T-helper 2 cell treated with Interferon-gamma antibody and Interleukin-4, amounts not matched to agents 100 ng/mL and 5 ng/mL, for 36 hours (primary cell): ENCODE data around the gene ATP2C1. TPM values are rescaled to one million over a fixed set of nuclear protein-coding genes. Genes with fewer than 3 reads are reported as not detected.
"Not testable (repeated sequence)": the region's sequence is repeated elsewhere in the genome, so short reads cannot be mapped to it uniquely, and the experiment has no call there.

ENCODE experiments used
- intact Hi-C: fragments of 100-400 bp; cut with micrococcal nuclease; formaldehyde crosslinking; loops from one replicate; pipeline ENCODE4 v1.15.1; 2023
- total RNA-seq: library from RNA; stranded (reverse); gene quantifications from 2 replicates; pipeline ENCODE4 v1.2.3, GENCODE V29; 2022

Gene ATP2C1, protein sequence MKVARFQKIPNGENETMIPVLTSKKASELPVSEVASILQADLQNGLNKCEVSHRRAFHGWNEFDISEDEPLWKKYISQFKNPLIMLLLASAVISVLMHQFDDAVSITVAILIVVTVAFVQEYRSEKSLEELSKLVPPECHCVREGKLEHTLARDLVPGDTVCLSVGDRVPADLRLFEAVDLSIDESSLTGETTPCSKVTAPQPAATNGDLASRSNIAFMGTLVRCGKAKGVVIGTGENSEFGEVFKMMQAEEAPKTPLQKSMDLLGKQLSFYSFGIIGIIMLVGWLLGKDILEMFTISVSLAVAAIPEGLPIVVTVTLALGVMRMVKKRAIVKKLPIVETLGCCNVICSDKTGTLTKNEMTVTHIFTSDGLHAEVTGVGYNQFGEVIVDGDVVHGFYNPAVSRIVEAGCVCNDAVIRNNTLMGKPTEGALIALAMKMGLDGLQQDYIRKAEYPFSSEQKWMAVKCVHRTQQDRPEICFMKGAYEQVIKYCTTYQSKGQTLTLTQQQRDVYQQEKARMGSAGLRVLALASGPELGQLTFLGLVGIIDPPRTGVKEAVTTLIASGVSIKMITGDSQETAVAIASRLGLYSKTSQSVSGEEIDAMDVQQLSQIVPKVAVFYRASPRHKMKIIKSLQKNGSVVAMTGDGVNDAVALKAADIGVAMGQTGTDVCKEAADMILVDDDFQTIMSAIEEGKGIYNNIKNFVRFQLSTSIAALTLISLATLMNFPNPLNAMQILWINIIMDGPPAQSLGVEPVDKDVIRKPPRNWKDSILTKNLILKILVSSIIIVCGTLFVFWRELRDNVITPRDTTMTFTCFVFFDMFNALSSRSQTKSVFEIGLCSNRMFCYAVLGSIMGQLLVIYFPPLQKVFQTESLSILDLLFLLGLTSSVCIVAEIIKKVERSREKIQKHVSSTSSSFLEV
- 55.4 and 59.9 TPM in 2 replicates for total RNA-seq

DNA sequence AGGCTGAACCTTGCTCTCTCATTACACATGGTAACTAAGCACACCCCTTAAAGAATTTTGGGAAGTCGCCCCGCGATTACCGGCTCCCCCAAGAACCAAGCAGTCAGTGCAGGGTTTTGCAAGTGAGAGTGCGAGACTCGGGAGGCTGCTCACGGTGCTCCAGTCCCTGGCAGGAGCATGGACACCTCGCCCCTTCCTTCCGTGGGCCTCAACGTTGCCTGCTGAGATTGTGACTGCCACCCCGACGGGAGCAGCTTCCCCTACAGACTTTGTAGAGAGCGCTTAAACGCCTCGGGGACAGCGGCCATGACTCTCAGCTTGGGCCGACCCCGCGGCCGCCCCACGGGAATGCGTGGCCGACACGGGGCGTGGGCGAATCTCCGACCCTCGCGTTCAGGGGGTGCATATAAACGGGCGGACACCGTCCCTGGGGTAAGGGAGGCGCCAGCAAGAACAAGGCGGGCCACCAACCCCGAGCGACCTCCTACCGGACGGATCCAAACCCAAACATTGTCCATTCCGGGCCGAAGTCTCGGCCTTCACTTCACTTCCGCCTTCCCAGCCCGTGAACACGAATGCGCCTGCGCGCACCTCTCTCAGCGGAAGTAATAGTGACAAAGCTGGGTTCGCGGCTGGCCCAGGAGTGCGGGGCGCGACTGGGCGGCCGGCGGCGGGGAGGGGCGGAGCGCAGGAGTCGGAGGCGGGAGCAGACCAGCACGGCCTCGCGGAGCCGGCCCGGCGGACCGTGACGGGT lies at the start of gene ATP2C1:
ATP2C1 (plus strand) TSS at position 709 of the 754 bp plus-strand sequence. CDS start 686 bp downstream, outside the sequence.
- intact Hi-C loops: loop anchor here (1.0 to 5.0 kb wide), 10 partner anchors 15 to 1139 kb away; partner anchors contain the start of genes ASTE1, MRPL3, NEK11 and NUDT16

DNA sequence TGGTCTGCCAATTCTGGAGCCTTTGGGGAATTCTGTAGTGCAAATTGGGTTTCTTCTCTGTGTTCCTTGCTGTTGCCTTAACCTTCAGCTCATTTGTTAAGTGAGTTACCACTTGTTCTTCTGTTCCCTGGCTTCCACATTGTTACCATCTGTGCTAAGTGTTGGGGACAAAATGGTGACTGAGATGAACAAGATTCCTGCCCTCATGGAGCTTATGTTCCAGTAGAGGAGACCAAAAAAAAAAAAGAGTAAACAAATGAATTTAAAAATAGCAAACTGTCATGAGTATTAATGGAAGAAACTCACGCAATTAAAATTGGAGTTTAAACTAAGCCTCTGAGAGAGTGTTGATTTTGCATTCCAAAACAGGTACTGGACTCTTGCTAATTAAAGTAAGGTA lies 49.4 kb upstream of the ATP2C1 start:
- intact Hi-C loops: no loop called here

DNA sequence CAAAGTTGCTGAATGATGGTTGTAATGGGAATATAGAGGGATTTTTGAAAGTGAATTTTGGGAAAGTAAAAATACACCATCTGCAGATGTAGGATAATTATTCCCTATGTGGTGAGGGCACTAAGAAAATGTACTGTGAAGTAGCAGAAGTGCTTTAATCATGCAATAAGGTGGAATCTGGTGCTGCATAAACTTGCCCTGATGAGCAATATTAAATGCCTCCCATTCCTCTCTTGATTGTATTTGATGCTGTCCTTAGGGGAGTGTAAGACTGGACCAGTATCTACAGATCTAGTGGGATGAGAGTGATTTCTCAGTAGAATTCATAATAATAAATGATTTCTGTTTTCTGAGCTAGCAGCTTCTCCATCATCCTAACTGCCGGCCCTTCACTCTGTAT lies 47.7 kb upstream of the ATP2C1 start:
- intact Hi-C loops: no loop called here

DNA sequence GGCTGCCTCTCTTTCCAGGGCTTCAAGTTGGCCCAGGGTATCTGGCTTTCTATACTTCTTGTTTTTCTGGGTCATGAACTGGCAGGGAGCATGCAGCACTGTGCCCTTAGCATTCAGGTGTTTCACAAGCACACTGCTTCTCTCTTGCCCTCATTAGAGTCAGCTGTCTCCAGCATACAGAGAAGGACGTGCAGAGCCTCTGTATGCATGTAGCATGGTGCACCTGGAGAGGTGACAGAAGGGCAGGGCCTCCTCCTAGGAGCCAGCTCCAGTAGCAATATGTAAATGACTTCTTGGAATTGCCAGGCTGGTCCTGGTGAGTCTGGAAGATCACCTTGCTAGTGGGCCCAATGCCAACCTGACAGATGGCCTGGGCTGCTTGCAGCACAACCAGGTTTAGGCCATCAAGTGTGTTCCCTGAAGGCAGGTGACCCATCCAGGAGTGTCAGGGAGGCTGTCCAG lies 44.8 kb upstream of the ATP2C1 start:
- intact Hi-C loops: no loop called here

DNA sequence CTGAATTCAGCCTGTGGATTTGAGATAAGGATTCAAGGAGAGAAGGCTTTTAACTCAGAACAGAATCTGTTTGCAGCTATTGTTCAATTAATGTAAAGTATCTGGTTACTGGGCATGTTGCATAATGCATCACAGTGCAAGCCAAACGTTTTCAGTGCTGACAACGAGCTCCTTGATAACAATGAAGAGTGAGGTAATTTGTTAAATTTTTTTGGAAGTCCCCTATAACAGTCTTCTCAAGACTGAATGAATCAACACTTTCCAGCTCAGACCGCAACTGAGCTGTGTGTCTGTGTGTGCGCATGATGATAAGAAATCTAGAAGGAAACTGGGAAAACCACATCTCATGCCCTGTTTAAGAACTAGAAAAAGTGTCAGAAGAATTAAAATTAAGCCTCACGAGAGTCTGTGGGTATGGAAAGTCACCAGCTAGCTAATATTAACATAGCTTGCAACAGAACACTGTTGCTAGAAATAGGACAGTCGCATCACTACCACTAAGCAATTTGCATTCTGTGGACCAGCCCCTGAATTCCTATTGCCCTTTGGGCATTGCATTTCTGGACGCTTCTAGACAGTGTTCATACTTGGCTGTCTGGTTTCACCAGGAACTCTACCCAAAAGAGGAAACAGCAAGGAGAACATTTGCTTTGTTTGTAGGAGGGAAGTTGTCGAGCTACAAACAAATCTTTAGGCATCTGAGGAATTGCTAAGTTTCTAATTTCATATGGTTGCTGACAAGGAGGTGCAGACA lies 43.7 kb upstream of the ATP2C1 start:
- intact Hi-C loops: loop anchor here (1.0 kb wide), 2 partner anchors 43 to 104 kb away; partner anchors contain the start of gene PIK3R4

DNA sequence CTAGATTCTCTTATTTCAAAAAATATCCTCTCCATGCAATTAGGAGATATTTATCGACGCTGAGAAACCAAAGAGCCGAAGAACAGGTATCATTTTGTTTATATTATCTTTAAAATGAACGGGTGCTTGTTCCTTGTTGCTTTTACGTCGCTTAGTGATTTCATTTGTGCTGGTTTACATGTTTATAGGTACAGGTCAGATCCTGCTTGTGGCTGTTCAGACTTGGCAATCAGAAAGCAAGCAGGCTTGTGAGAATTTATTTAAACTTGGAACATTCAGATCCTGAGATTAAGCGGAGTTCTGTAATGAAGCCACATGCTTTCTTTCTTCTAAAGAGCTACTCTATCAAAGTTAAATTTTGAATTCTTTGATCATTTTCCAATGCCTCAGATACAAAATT lies 43.0 kb upstream of the ATP2C1 start:
- intact Hi-C loops: loop anchor here (1.0 kb wide), 2 partner anchors 42 to 105 kb away; partner anchors contain the start of gene PIK3R4

DNA sequence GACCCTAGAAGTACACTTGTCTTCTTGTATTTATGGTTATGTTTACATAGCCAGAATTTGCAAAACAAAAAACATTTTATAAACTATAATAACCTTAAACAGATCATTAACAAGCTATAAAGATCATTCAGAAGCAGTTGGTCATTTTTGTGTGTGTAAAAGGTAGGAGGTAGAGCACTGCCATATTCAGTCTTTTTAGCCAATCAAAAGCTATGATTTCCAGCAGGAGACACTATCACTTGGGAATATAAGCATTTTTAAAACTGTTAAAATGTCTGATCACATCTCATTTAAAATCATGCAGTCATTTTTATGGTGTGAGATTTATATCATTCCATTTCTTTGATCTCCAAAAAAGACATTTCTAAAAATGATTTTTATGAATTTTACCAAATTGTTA lies 42.6 kb upstream of the ATP2C1 start:
- intact Hi-C loops: no loop called here

DNA sequence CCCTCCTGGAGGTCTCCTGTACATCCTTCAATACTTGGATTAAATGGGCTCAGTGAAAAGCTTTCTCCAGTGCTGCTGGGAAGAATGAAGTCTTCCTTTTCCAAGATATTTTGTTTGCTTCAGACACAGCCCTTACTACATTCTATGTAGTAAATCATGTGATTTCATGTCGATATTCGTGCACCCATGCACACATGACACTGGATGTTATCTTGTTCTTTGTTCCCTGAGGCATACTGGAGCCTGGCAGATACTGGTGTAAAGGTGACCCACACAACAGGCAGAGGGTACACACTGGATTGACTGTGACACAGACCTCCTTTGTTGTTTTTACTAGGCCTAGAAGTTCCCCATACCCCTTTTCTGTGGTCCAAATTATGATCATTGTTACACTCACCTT lies 40.3 kb upstream of the ATP2C1 start:
- intact Hi-C loops: no loop called here

DNA sequence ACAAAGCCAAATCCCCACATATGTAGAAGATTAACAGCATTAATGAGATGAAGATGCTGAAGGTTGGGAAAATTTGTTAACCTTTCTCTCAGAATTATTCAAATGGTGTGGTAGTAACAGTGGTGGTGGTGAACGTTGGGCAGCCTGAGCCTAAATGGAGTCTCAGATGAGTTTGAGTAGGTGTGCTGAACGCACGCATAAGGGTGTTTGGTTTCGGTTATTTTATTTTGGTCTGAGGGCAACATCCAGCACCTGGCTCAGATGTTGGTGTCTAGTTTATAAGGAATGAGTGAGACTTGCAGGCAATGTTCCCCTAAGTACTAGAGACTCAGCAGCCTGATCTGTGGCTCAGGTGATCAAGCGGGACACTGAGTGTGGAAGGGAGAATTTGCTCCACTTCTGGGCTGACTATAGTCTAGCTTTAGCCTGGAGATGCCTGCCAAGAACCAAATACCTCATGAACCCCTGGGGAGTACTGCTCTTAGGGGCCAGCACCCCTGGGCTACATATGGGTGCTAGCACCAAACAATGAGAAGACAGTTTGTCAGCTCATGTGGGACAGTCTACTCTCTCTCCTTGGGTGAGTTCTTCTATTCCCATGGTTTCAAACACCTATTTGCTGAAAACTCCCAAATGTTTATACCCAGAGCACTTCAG lies 39.5 kb upstream of the ATP2C1 start:
- intact Hi-C loops: no loop called here

DNA sequence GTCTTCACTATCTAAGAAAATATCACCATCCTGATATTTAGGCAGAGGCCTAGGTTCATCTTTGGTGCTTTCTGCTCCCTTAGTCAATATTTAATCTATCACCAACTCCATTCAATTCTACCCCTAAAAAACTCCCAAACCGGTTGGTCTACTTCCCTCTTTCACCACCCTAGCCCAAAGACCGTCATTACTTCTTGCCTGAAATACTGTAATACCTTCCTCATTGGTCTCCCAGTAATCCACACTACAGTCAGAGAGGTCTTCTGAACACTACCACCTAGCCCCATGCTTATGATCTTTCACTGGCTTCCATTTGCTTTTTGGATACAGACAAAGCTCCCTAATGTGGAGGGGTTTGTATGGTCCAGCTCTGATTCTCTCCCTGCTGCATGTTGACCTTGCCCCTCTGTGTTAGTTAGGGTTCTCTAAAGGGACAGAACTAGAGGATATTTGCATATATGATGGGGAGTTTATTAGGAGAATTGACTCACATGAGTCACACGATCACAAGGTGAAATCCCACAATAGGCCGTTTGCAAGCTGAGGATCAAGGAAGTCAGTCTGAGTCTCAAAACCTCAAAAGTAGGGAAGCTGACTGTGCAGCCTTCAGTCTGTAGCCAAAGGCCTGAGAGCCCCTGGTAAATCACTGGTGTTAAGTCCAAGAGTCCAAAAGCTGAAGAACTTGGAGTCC lies 36.4 kb upstream of the ATP2C1 start:
- intact Hi-C loops: no loop called here

DNA sequence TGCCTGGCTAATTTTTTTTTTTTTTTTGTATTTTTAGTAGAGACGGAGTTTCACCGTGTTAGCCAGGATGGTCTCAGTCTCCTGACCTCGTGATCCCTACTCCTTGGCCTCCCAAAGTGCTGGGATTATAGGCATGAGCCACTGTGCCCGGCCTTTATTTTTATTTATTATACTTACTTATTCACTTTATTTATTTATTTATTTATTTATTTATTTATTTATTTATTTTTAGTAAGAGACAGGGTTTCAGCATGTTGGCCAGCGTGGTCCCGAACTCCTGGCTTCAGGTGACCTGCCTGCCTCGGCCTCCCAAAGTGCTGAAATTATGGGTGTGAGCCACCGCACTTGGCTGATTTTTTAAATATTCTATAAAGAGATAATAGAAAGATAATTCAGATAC lies 31.8 kb upstream of the ATP2C1 start:
- intact Hi-C loops: not testable (repeated sequence)

DNA sequence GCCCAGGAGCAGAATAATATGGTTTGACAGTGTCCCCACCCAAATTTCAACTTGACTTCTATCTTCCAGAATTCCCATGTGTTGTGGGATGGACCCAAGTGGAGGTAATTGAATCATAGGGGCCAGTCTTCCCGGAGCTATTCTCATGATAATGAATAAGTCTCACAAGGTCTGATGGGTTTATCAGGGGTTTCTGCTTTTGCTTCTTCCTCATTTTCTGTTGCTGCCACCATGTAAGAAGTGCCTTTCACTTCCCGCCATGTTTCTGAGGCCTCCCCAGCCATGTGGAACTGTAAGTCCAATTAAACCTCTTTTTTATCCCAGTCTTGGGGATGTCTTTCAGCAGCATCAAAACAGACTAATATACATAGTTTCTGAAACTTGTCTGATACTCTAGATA lies 28.4 kb upstream of the ATP2C1 start:
- intact Hi-C loops: no loop called here

DNA sequence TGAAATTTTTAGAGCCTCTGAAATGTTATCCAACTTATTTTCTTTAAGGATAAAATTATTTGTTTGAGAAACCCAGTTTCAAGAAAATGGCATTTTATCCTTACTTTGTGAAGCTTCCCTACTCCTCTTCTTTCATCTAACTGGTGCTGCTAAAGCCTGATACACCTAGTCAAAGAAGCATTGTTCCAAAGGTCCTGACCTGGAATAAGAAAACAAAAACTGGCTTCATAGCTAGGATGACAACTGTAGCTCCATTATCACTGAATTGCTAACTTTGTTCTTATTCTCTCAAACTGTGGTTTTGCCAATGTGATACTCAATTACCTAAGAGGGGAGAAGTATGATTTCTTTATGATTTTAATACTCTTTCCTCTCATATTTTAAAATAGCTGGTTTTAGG lies 27.6 kb upstream of the ATP2C1 start:
- intact Hi-C loops: no loop called here

DNA sequence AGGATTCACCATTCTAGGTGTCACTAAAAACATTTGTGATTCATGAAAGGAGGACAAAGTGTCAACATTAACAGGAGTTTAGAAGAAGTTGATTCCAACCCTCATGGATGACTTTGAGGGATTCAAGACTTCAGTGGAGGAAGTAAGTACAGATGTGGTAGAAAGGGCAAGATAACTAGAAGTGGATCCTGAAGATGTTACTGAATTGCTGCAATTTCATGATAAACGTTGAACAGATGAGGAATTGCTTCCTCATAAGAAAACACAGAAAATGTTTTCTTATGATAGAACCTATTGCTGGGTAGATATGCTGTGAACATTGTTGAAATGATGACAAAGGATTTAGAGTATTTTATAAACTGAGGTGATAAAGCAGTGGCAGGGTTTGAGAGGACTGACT lies 23.5 kb upstream of the ATP2C1 start:
- intact Hi-C loops: no loop called here

DNA sequence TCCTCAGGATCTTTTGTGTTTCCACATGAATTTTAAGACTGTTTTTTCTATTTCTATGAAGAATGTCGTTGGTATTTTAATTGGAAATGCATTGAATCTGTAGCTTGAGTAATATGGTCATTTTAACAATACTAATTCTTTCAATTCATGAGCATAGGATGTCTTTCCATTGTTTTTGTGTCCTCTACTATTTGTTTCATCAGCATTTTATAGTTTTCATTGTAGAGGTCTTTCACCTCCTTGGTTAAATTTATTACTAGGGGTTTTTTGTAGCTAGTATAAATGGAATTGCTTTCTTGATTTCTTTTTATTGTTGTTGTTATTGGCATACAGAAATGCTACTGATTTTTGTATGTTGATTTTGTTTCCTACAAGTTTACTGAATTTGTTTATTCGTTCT lies 17.3 kb upstream of the ATP2C1 start:
- intact Hi-C loops: no loop called here

DNA sequence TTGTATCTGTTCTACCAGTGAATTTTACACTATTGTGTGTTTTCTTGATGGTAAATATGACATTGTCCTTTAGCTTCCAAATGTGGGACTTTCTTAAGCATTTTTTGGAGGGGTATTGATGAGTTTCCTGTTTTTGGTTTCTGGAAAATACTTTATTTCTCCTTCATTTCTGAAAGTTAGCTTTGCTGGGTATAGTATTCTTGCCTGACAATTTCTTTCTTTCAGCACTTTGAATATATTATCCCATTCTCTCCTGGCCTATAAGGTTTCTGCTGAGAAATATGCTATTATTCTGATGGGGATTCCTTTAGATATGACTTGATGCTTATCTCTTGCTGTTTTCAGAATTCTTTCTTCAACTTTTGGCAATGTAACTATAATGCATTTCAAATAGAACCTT lies 15.4 kb upstream of the ATP2C1 start:
- intact Hi-C loops: no loop called here

DNA sequence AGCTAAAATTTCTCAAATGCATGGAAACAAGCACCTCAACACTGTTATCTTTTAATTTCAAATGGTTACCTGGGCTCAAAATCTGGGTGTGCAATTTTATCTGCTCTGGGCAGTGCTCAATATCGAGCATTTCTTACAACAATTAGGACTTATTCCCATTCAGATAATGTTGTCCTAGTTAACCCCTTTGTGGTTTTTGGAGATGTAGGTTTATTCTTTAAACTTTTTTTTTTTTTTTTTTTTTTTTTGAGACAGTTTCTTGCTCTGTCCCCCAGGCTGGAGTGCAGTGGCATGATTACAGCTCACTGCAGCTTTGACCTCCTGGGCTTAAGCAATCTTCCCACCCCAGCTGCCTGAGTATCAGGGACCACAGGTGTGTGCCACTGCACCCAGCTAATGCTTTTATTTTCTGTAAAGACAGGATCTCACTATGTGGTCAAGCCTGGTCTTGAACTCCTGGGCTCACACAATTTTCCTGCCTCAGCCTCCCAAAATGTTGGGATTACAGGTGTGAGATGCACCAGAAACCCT lies 4.4 kb upstream of the ATP2C1 start:
- intact Hi-C loops: no loop called here

DNA sequence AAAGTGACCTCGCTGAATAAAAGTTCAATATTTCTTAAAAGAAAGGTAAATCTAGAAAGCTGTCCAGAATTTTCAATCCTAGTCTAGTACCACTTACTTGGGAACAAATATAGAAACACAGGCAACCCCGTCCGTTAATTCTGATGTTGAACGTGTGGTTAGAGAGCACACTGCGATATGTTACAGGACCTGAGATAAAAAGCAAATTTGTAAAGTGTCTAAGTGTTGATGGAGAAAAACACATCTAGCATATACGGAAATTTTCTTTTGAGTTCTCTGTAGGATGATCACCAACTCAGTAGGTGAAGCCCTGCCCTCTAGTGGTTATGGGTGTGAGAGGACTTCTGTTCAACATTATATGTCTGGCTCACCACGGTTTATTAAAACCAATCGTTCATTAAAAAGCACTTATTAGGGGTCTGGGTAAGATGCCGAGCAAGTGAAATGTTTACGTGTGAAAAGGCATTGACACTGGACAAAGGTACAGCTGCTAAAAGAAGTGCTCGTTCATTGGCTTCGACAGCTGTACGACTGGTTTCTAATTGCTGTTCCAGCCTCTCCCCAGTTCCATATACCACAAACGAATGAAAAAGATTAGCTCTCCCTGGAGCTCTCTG lies 1.0 kb upstream of the ATP2C1 start:
- intact Hi-C loops: loop anchor here (1.0 to 5.0 kb wide), 10 partner anchors 15 to 1139 kb away; partner anchors contain the start of genes ASTE1, MRPL3, NEK11 and NUDT16
